Measurements from ENCODE around the gene TAX1BP1.
"Not testable (repeated sequence)": the region's sequence is repeated elsewhere in the genome, so short reads cannot be mapped to it uniquely, and the experiment has no call there.

Gene TAX1BP1

DNA sequence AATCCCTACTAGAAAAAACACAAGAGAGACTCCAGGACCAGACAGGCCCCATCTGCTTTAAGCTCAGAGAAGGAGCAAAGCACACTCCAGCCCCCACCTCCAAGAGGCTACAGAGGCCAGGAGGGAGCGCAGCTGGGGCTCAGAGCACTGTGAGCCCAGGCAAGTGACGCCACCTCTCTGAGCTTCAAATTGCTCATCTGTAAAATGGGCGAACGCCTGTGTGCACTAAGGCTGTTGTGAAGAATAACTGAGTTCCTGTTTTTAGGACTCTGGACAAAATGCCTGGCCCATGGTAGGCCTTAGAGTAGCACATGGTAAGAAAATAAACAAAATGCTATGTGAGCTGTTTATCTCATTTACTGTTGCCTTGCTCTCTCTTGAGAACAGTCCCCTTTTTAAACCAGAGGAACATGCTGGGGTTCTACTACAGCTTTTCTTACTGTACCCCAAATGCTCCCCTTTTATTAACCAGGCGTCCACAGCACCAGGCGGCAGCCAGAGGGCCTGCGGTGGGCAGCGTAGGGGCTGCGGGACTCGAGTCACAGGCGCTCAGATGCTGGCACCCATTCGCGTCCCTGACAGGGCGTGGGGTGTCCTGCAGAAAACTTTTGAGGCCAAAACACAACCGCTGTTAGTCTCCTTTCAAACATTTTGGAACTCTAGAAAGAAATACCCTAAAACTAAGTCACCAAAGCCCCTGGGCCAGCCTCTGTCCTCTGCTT lies 103.8 kb downstream of the TAX1BP1 start:
- no peak for DNase-seq (ENCODE audit: low spot score)

DNA sequence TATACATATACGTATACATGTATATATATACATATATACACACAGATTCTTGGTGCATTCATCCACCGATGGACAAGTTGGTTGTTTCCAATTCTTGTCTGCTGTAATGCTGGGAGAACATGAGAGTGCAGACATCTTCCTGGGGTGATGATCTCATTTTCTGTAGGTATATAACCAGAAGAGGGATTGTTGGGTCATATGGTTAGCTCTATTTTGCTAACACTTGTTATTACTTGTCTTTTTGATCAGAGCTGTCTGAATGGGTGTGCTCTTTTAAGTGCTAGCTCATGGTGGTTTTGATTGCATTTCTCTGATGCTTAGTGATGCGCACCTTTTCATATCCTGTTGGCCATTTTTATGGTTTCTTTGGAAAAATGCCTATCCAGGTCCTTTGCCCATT lies 106.4 kb downstream of the TAX1BP1 start:
- DNase-seq (ENCODE audit: low spot score): no peak

DNA sequence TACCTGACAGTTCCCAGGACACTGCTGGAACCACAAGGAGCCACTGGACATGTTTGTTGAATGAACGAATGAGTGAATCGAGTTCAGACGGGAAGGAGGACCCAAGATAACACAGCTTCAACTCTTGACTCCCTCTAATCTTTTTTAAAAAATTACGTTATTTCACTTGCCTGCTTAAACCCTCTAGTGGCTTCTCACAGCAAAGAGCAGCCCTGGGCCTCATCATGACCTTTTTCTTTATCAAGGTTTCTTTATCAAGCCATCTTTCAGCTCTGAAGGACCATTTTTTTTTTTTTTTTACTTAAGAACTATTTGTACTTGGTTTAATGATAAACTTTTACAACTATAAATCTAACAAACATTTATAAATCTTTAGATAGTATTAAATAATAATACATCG lies 110.6 kb downstream of the TAX1BP1 start:
- DNase-seq (ENCODE audit: low spot score): no peak

DNA sequence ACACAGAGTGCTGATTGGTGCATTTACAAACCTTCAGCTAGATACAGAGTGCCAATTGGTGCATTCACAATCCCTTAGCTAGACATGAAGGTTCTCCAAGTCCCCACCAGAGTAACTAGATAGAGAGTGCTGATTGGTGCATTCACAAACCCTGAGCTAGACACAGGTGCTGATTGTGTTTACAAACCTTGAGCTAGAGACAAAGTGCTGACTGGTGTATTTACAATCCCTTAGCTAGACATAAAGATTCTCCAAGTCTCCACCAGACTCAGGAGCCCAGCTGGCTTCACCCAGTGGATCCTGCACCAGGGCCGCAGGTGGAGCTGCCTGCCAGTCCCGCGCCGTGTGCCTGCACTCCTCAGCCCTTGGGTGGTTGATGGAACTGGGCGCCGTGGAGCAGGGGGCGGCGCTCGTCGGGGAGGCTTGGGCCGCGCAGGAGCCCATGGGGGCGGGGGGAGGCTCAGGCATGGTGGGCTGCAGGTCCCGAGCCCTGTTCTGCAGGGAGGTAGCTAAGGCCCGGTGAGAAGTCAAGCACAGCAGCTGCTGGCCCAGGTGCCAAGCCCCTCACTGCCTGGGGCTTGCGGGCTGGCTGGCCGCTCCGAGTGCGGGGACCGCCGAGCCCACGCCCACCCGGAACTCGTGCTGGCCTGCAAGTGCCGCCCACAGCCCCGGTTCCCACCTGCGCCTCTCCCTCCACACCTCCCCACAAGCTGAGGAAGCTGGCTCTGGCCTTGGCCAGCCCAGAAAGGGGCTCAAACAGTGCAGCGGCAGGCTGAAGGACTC lies 116.9 kb downstream of the TAX1BP1 start:
- DNase-seq (ENCODE audit: low spot score): not testable (repeated sequence)

DNA sequence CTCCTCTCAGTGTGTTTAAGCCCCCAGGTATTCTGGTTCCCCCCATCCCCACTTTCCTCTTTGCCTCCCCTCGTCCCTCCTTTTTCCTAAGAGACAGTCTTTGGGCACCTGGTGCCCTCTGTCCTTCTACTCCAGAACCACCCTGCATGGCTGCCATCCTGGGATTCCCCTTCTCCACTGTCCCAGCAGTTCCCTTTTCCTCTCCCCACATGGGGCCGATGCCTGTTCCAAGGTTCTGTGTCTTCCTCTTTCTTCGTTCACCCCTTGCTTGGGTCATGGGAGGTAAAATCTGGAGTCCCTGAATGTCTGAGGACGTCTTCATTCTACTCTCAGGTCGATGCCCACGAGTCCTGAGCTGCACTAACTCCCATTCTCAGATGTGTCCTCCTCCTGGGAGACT lies 120.8 kb downstream of the TAX1BP1 start:
- DNase-seq (ENCODE audit: low spot score): no peak

DNA sequence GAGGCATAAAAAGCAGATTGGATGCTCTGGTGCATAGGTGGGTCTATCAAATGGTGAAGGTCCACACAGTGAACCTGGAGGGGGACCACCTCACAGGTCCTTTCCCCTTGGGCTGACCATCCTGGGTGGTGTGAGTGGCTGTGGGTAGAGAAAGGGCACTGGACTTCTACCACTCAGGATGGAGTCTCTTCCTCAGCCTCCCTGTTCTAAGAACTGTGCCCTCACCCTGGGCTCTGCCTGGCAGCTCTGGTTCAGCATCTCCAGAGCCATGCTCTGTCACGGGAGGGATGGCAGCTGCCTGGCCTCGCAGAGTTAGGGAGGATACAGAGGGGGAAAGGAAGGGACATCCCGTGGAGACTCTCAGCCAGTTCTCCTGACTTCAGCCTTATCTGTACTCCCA lies 121.8 kb downstream of the TAX1BP1 start:
- no peak for DNase-seq (ENCODE audit: low spot score)

DNA sequence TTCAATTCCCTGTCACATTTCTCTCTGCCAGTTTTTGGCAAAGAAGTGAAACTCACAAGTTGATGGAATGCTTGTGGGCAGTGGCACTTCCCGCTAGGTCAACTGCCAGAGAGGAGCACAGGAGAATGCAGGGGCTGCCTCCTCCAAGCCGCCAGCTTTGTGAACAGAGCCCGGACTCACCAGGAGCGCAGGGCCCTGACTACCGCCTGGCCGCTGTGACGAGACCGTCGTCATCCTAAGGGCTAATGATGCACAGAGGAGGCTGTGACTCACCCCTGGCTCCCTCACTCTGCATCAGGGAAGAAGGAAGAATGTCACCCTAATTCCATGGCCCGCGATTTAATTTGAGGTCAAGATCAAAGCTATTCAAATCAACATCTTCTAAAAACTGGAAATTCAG lies 123.9 kb downstream of the TAX1BP1 start:
- peak; percentile 88 for DNase-seq (ENCODE audit: low spot score)

DNA sequence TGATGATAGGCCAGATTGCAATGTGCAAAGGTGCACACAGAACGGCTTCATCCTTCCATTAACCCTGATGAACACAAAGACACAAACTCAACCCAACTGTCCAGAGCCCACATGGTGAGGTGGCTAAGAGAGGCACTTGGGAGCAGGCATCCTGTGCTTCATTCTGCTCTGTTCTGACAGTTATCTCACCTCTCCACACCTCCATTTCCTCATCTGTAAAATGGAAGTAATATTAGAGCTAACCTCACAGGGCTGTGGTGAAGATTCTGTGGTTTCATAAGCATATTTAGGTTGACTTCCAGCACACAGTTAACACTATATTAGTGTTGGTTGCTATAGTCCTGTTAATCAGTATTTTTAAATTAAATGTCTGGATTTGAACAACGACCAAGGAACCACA lies 126.3 kb downstream of the TAX1BP1 start:
- DNase-seq (ENCODE audit: low spot score): no peak

DNA sequence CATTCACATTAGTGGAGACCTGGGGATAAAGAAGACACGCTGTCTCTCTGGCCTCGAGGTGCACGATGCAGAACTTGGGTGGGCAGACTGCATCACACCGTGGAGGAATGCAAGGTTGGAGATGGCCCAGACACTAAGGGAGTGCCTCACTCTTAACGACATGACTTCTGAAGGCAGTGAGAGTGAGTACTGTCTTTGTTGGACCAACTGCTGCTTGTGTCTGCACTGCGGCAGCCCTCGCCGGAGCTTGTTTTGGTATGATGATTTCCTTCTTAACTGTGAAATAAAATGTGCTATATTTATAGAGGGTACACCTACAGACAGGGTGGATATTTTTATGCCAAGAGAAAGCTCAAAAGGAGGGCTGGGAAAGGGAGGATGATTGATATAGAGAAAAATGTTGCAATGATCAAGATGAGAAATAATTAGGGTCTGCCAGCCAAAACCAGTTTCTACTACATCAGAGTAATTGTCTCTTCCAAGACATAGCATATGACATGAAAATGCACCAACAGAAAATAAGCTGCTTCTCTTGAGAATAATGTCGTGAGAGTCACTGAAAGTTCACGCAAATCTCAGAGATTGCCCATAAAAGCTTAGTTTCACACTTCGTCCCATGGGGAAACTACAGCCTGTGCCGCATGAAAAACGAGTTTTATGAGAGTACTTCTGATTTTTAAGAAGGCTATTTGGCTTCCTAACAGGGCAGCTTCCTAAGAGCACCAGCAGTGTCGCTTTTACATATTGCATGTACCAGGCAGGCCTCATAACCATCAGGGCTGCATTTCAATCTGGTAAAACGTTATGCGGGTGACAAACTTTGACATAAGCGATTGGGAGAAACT lies 127.1 kb downstream of the TAX1BP1 start:
- no peak for DNase-seq (ENCODE audit: low spot score)

DNA sequence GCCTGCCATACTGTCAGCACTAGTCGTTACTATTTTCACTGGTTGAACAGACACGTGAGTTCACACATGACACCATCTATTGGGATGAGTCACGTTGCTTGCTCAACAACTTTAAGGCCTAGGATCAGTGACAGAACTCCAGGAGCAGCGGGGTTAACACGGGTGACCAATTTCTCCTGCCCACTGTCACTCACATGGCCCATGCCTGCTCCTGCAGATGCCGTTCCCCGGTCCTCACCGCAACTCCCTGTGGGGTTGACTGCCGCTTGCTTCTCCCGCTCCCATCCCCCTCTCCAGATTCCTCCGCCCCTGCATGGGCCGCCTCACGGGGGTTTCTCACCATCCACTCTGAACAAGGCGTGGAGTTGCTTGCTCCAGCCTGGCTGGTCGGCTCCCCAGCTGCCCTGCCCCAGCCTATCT lies 128.2 kb downstream of the TAX1BP1 start:
- peak; percentile 72 for DNase-seq (ENCODE audit: low spot score)

DNA sequence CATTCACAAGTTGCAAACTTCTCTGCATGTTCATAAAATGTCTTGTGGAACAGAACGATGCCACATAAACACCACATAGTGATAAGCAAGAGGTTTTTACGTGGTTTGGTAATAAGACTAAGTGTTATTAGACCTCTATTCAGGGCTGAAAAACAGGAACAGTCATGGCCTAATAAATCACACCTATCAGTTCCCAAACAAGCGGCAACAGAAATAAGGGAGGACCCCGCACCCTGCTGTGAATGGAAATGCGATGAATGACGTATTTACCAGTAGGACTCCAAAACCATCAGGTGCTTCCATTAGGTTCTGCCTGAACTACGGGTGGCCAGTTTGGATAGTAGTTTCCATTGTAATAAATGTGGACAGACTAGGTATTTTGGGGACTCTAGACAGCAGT lies 129.1 kb downstream of the TAX1BP1 start:
- no peak for DNase-seq (ENCODE audit: low spot score)

DNA sequence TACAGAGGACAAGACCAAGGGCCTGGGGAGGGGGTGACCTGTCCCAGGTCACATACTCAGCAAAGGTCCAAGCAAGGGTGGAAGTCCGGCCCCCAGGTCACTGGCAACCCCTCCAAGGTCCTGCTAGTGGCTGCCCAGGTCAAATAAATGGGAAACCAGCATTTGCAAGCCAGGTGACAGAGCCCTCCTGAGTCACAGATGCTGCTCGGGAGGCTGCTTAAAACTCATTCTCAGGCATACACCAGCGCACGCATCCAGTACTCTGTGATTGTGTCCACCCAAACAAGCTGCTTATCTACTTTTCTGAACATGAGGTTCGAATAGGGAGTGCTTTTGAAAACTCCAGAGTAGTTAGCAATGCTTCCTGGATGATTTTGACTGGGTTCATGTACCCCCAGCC lies 130.6 kb downstream of the TAX1BP1 start:
- DNase-seq (ENCODE audit: low spot score): no peak

DNA sequence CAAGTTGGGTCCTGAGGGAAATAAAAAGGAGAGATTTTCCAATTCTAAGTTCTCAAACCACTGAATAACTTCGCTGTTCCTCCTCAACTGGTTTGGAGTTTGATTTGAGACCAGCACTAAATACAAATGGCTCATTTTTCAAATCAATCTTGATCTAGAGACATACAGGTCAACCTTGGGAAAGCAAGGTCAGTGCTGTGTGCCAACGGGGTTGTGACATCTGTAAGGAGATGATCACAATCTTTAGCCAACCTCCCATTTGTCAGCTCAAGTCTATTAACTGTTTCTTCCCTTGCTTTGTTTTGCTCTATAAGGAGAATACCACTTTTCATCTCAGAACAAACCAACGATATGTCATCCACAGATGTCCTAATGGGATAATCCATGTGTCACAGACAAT lies 131.1 kb downstream of the TAX1BP1 start:
- no peak for DNase-seq (ENCODE audit: low spot score)

DNA sequence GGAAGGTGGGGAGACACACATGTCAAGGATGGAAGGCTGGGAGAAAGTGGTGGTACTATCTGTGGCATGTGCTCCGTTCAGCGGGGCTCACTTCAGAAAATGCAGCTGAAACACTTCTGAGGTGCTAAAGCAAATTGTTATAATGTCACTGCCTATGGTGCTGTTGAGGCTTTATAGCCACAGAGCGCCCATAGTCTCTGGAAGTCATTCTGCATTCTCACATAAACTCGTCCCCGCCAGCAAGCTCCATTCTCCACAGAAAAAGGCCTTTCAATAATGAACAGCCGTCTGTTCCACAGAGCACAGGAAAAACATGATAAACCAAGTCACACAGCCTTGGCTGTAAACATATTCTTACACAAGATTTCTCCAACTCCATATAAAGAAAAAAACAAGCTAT lies 131.9 kb downstream of the TAX1BP1 start:
- DNase-seq (ENCODE audit: low spot score): no peak

DNA sequence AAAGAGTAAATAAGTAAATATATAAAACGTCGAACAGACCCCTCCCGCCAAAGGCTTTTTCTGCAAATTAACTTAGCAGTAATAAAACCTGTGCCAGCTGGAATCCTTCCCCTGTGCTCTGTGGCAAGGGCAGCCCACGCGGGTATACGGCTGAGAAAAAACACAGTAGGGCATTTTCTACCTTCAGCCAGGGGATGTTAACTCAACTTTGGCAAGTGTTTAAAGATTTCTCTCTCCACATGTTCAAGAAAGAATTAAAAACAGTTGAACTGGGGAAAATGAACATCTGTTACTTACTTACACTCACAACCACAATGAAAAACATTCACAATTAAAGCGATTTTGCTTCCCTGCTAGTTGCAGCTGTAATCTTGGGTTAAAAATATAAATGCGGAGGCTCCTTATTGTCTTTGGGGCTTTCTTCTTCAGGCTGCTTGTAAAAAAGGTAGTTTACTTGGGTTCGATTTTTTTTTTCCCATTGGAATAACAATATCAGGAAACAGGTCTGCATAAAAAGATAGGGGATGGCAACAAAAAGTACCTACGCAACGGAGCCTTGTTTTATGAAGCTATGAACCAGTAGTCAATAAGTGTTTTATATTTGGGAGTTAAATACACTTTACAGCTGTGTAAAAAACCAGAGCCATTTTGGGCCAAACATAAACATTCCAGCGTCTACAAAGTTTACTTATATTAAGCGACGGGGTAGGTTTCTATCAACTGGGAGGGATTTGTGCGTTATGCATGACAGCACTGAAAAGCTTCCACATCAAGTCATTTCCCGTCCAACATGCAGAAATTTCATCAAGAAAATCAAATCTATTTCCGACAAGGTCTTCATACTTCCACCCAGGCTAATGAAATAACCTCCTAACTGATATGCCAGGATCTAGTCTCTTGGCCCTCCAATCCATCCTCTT lies 132.7 kb downstream of the TAX1BP1 start:
- DNase-seq (ENCODE audit: low spot score): peak; percentile 37

DNA sequence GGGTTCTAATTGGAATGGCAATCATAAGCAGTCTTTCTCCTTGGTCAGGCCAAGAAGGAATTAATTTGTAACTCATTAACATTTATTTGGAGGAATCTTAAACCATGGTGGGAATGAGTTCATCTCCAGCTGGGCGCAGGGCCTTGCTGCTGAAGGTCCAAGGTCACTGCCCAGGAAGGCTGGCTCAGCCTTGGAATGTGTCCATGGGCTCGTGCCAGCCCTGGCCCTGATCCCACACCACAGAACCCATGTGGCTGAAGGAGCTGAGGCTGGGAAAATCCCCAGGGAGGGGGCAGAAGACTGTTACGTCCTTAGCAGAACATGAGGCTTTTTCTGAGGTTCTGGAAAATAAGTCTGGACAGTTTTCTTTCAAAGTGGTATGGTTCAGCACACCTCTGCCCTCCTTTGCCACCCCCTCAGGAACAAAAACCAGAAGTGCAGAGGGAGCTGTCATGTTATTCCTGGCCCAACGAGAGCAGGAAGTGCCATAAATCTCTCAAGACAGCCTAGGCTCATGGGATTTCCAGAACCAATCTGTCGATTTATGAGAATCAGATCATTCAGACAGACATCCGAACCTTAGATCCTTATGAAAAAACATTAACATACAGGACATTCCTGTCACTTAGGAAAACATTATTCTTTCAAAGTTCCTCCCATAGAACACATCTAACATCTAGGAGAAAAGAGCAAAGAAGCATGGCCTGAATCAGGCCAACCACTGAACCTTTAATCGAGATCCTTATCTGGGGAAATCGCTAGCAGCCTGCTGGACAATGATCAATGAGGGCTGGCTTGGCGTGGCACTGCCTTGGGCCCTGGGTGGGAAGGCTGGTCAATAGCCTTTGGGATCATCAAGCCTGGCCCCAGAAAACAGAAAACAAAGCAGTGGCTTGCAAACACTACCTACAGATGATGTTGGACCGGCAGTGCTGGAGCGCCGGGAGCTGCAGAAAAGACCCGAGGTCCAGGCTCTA lies 134.3 kb downstream of the TAX1BP1 start:
- DNase-seq (ENCODE audit: low spot score): peak; percentile 99

DNA sequence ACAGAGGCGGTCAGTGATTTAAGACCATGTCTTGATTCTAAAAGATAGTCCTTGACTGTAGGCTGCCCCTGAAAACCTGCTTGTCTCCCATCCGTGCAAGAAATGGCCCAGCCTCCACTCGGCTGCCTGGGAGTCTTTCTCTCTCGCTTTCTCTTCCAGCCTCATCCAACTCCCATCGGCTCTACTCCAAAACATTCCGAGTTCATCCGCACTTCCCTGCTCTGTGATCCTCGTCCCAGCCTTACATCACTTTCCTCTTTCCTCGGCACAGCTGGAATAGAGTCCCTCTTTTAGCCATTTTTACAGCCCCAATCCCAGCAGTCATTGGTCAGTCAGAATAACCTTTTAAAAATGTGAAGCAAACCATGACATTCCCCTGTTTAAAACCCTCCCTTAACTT lies 135.1 kb downstream of the TAX1BP1 start:
- DNase-seq (ENCODE audit: low spot score): no peak

DNA sequence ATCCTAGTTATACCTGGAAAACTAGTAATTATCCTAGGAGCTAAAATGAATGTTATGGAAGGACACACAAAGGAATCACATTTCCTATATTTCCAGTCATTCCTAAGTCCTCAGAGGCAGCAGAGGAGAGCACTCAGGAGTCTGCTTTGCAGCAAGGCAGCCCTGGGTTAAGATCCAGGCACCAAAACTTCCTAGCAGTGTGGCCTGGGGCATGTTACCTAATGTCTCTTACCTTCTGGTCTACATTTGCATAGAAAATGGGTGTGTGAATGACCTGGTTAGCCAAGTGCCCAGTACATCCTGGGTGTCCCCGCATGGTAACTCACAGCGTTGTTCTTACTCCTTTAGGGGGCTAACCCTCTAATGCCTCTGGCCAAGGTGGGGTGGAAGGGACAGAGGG lies 135.9 kb downstream of the TAX1BP1 start:
- no peak for DNase-seq (ENCODE audit: low spot score)

DNA sequence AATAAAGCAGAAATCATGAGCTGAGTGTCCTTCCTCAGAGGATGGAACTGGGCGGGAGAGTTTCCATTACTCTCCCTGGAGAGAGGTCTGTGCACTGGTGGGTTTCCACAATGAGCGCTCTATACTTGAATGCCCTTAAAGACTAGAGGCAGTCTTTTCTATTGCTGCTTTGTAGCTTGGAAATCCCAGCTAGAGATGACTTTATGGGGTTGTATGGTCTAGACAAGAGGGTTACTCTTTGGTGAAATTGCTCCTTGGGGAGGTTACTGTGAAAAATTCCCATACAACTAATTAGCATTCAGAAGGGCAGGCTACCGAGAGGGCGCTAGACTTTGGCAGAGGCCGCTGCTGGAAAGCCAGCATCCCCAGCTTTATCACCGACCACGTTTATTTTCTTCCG lies 136.8 kb downstream of the TAX1BP1 start:
- DNase-seq (ENCODE audit: low spot score): no peak
